ENCODE measurements around the gene SDF4.
"Not testable (repeated sequence)": the region's sequence is repeated elsewhere in the genome, so short reads cannot be mapped to it uniquely, and the experiment has no call there.

SDF4 gene

DNA sequence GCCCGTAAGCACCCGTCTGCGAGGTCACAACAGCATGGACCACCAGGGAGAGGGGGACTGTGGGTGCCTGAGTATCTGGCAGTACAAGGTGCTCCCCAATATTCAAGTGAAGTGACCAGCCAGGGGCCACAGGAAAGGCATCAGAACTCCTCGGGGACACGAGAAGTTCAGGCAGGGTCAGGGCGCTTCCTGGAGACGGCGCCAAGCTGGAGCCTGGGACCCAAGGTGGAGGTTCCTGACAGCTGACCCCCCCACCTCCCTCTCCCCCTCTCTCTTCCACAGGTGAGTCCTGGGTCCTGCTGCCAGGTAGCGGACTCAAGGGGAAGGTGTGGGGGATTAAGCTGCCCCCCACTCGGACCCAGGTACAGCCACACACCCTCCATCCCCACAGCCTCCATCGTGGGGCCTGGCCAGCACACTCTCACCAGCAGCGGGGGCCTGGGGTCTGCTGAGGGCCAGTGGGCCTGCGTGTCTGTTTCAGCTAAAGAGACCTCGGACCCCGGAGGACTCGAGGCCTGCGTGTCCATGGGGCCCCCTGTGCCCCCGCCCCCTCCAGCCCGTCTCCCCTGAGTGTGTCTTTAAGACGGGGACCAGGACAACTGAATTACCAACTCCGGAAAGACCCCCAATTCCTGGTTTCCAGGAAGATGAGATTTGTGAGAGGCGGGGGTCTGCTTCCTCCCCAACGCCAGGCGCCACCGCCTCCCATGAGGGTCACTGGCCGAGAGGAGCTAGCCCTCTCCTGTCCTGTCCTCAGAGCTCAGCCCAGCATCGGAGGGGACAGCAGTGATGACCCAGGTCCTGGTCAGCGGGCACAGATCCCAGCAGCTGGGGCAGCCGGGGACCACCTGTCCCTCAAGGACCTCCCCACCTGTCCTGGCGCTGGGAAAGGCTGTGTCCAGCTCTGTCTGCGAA lies 31.6 kb downstream of the SDF4 start:
- no peak overlapping the region for H3K4me3 ChIP-seq (ENCODE audit: low read length)
- no peak for DNase-seq (ENCODE audit: low read depth)
- TF ChIP-seq, protein P1, sequence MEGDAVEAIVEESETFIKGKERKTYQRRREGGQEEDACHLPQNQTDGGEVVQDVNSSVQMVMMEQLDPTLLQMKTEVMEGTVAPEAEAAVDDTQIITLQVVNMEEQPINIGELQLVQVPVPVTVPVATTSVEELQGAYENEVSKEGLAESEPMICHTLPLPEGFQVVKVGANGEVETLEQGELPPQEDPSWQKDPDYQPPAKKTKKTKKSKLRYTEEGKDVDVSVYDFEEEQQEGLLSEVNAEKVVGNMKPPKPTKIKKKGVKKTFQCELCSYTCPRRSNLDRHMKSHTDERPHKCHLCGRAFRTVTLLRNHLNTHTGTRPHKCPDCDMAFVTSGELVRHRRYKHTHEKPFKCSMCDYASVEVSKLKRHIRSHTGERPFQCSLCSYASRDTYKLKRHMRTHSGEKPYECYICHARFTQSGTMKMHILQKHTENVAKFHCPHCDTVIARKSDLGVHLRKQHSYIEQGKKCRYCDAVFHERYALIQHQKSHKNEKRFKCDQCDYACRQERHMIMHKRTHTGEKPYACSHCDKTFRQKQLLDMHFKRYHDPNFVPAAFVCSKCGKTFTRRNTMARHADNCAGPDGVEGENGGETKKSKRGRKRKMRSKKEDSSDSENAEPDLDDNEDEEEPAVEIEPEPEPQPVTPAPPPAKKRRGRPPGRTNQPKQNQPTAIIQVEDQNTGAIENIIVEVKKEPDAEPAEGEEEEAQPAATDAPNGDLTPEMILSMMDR (conservative IDR thresholded peaks at IDR 0.05; ENCODE audit: low read length): no peak

DNA sequence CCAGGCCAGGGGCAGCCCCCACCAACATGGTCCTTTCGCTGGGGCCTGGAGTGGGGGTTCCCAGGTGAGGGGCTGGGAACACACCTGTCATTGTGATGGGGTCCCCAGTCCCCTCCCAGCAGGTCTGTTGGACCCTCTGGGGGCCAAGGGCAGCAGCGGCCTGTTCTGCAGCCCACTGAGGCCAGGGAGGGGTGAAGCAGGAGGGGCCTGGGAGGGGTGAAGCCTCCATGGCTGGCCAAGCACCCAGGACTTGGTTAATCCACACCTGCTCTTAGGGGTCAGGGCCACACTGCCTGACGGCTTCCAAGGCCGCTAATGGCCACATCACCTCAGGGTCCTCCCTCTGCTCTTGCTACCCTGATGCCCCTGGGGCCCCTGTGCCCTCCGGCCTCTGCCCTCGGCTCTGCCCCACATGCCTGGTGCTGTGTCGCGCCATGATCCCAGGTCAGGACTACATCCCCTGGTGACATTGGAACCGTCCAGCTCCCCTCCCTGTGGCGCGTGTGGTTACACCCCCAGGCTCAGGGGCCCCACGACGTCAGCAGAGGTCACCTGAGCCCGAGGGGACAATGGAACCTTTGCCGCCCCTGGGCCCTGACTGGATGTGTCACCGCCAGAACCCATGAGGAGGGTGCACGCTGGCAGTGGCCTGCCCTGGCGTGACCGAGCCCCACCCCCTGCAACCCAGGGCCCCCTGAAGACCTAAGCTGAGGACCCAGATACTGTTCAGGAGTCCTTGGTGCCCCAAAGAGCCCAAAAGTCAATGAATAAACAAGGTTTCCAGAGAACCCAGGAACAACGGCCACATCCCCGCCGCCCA lies 32.5 kb downstream of the SDF4 start:
- no peak for DNase-seq (ENCODE audit: low read depth)
- TF ChIP-seq, protein P1 (conservative IDR thresholded peaks at IDR 0.05; ENCODE audit: low read length): no peak
- no peak overlapping the region for H3K4me3 ChIP-seq (ENCODE audit: low read length)

DNA sequence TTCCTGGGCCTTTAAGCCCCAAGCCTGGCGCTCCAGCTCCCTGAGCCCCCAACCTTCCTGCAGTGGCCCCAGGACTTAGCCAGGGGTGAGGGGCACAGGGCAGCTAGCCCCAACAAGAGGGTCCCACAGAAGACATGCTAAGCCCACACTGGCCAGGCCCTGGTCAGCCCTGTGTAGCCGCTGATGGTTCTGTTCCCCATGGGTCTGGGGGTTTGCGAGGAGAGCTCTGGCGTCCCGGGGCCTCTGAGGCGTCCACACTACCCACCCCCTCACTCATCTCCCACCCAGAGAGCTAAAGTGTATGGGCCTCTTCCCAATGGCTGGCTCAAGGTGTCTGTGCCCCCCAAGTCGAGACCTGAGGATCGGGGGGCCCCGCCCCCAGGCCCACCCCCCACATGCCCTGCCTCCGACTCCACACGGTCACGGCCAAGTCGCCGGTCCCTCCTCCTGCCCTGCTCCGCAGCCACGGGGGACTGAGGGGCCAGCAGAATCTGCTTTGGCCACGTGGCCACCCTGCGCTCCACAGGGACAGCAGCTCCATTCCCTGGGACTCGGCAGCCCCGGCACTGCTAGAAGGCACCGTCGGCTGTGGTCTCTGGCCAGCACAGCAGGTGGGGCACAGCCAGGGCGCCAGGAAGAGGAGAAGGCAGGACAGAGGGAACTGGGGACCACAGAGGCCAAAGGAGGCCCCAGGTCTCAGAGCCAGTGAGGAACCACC lies 33.2 kb downstream of the SDF4 start:
- H3K4me3 ChIP-seq (ENCODE audit: low read length): no peak overlapping the region
- DNase-seq (ENCODE audit: low read depth): no peak
- TF ChIP-seq, protein P1 (conservative IDR thresholded peaks at IDR 0.05; ENCODE audit: low read length): no peak

DNA sequence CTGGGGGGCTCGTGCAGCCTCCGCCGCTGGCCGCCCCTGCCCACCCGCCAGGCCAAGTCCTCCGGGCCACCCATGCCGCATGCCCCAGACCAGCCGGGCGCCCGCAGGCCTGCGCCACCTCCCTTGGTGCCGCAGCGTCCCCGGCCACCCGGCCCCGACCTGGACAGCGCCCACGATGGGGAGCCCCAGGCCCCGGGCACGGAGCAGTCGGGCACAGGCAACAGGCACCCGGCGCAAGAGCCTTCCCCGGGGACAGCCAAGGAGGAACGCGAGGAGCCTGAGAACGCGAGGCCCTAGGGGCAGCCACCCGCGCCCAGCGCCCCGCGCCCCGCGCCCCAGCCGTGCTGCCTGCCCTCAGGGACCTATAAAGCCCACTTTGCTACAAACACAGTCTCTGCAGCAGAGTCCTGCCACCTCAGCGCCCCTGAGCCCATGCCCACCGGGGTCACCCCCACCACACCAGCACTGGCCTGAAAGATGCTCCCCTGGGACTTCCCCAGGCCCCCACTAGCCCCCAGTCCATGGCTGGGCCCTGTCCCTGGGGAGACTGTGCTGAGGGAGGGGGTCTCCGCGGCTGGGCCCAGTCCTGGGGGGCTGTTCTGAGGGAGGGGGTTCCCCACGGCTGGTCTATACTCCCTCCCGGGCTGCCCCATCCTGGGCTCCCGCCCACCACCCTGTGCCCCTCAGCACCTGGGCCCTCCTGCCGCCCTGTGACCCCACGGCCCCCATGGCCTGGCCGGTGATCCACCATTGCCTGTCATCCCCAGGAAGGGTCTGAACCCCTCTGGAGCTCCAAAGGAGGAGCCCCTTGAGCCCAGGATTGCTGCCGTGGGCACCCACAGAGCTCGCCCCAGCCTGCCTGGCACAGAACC lies 34.0 kb downstream of the SDF4 start:
- DNase-seq (ENCODE audit: low read depth): no peak
- TF ChIP-seq, protein P1 (conservative IDR thresholded peaks at IDR 0.05; ENCODE audit: low read length): no peak
- H3K4me3 ChIP-seq (ENCODE audit: low read length): no peak overlapping the region

DNA sequence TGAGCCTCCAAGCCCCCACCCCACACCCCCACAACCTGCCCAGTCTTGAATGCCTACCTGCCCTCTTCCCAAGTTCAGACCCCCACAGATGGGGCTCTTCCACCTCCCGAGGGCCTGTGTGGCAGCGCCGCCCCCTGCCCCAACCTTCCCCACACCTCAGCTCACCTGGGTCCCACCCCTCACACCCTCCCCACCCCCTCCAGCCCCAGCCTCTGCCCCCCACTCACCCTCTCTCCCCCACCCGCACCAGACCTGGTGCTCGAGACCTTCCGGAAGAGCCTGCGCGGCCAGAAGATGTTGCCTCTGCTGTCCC lies 34.7 kb downstream of the SDF4 start:
- TF ChIP-seq, protein P1 (conservative IDR thresholded peaks at IDR 0.05; ENCODE audit: low read length): no peak
- no peak for DNase-seq (ENCODE audit: low read depth)
- H3K4me3 ChIP-seq (ENCODE audit: low read length): no peak overlapping the region

DNA sequence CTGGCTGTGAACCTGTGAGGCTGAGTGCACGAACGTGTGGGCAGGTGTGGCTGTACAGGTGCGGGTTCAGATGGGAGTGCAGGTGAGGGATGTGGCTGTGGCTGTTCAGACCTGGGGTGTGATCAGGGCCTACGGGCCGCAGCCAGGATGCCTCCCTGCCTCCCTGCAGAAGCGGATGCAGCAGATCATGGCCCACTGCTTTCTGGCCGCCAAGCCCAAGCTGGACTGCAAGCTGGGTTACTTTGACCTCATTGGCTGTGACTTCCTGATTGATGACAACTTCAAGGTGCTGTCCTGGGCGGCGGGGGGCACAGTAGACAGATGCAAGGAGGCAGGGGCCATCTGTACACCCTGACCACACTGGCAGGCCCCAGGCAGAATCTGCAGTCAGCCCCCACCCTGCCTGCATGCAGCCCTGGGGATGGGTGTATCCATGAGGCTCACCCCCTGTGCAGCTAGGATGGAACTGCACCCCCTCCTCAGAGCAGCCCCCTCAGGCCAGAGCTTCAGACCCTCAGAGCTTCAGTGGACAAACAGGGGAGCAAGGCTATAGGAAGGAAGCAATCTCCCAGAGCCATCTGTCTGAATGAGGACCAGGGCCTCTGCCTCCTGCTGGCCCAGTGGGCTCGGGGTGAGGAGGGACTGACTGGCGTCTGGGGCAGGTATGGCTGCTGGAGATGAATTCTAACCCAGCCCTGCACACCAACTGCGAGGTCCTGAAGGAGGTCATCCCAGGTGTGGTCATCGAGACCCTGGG lies 35.2 kb downstream of the SDF4 start:
- TF ChIP-seq, protein P1 (conservative IDR thresholded peaks at IDR 0.05; ENCODE audit: low read length): no peak

DNA sequence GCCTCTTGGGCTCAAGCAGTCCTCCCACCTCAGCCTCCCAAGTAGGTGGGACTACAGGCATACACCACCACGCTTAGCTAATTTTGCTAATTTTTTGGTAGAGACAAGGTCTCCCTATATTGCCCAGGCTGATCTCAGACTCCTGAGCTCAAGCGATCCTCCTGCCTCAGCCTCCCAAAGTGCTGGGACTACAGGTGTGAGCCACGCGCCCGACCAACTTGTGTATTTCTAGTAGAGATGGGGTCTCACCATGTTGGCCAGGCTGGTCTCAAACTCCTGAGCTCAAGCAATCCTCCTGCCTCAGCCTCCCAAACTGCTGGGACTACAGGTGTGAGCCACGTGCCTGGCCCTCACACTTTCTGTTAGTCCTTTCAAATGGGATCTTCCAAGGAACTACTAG lies 36.1 kb downstream of the SDF4 start:
- H3K4me3 ChIP-seq (ENCODE audit: low read length); DNase-seq (ENCODE audit: low read depth): not testable (repeated sequence)

More for the DNA sequence above, 35.2 kb downstream of the SDF4 start:
- no peak overlapping the region for H3K4me3 ChIP-seq (ENCODE audit: low read length)
- DNase-seq (ENCODE audit: low read depth): no peak

All from AG10803 (cell line).